A549 treated with ZK216348 at 1 μM for 4 hours (cell line): ENCODE data around the gene IL17REL. TPM values are rescaled to one million over a fixed set of nuclear protein-coding genes. Genes with fewer than 3 reads are reported as not detected.

Source experiments
- total RNA-seq: library from RNA; stranded (reverse); fragments of 200-300 nt; extraction: Qiagen RNA extraction; gene quantifications from 5 replicates; pipeline ENCODE4 v1.2.3, GENCODE V29; 2022; ENCODE audit warnings: low read depth

The IL17REL gene
- total RNA-seq = 0.06 TPM in 1 of 5 replicates, not detected in the others

DNA sequence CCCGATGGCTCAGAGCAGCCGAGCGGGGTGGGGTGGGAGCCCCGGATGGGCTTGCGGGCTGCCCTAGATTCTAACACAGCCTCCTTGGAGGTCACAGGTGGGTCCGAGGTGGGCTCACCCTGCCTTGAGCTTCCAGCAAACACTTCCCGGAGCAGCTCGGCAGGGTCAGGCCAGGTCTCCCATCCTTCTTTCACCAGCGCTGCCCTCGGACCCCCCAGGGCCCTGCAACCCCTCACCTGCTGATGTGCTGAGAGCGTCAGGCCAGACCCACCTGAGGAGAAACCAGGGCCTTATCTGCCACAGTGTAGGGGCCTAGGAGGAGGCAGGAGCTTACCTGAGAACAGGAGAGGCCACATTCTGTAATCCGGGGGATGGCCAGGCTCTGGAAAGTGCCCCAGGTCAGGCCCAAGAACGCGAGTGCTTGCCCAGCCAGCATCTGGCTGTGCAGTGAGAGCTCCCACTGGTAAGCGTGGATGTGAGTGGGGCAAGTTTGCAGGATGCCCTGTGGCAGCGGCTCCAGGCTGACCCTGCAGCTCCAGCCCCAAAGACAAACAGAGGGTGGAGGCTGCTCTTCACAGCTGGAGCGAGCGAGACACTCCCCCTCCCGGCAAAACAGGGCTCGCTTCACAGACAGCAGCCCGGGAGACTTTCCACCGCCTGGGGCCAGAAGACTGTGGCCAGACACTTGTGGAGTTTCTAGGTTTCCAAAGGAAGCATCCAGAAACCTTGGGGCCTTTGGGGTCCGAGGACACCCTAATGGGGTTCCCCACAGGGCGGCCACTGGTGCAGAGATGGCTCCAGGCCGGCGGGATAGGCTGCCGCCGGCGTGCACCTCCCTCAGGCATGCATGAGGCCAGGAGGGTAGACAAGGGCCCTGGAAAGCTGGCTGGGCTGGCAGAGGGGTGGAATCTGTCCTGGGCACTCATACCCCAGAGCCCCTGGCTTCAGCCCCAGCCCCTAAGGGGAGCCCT is at the start of gene IL17REL:
Gene IL17REL, minus strand, starts transcription at position 555 of the 971 bp plus-strand sequence. Its CDS starts 119 bp downstream, at position 436.

DNA sequence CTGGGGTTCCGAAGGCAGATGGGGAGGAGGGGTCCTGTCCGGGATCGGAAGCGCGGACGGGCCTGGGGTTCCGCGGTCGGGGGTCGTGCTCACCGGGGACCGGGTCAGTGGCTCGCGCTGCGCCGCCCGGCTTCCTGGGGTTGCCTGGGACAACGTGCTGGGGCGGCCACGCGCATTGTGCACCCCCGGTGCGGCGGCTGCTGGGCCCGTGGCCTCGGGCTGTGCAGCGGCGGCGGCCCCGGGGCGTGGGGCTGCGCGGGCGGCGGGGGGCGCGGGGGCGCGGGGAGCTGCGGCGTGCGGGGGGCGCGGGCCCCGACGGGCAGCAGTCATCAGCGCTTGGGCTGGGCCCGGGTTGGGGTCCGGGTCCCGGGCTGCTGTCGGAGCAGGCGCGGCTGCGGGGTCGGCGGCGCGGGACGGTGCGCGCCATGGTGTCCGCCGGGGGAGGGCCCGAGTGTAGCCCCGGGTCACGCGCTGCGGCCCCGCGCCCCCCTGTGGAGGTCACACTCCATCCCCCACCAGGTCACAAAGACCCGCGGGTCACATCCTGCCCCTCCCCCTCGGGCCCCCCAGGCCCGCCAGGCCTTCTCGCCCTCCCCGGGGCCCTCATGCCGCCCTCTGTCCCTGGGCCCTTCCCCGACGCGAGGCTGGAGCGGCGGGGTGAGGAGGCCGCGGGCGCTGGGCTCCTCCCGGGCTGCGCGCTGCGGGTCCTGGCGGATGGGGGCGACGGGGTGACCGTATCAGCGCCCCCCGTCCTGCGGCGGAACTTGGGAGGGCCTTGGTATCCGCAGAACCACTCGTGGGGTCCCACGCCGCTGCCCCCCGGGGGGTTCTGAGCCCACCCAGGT is 45.7 kb upstream of the IL17REL start, which contains the start of gene TTLL8:
Gene TTLL8, minus strand, starts transcription at position 238 of the 845 bp plus-strand sequence.

GRCh38 chr22:49960159-49961004 is 52.2 kb downstream of the IL17REL start, which contains the start of gene PIM3:
PIM3 (plus strand) TSS chr22:49960772; CDS start chr22:49960948, 176 bp downstream.

Other genes starting within 250 kb of the IL17REL start
- gene BRD1, start 184.9 kb downstream of the IL17REL start, total RNA-seq = 11.0 to 17.5 TPM (median 15.1 TPM) in 5 replicates
- 7.9 to 12.7 TPM (median 11.9 TPM) in 5 replicates for gene ZBED4, start 158.9 kb downstream of the IL17REL start, total RNA-seq
- 5.1 to 13.8 TPM (median 11.0 TPM) in 5 replicates for gene ALG12, start 94.3 kb downstream of the IL17REL start, total RNA-seq
- gene CRELD2, start 94.1 kb downstream of the IL17REL start, total RNA-seq = 15.3 to 31.4 TPM (median 28.1 TPM) in 5 replicates
- 23.0 to 64.0 TPM (median 52.7 TPM) in 5 replicates for gene PIM3, start 52.0 kb downstream of the IL17REL start, total RNA-seq
- not detected in 5 replicates for gene TTLL8, start 45.5 kb upstream of the IL17REL start, total RNA-seq
- gene MLC1, start 72.7 kb upstream of the IL17REL start, total RNA-seq = 0.04 to 0.08 TPM in 2 of 5 replicates, not detected in the others
- not detected in 5 replicates for gene MOV10L1, start 77.2 kb upstream of the IL17REL start, total RNA-seq
- gene PANX2, start 158.0 kb upstream of the IL17REL start, total RNA-seq = 3.7 to 7.7 TPM (median 7.1 TPM) in 5 replicates
- gene TRABD, start 173.1 kb upstream of the IL17REL start, total RNA-seq = 17.4 to 41.6 TPM (median 34.7 TPM) in 5 replicates
- 9.5 to 23.6 TPM (median 18.4 TPM) in 5 replicates for gene SELENOO, start 188.2 kb upstream of the IL17REL start, total RNA-seq
- gene TUBGCP6, start 232.3 kb upstream of the IL17REL start, total RNA-seq = 4.5 to 13.6 TPM (median 11.5 TPM) in 5 replicates
- gene HDAC10, start 238.5 kb upstream of the IL17REL start, total RNA-seq = 5.7 to 14.6 TPM (median 10.7 TPM) in 5 replicates
- 17.0 to 30.2 TPM (median 24.5 TPM) in 5 replicates for gene MAPK12, start 248.9 kb upstream of the IL17REL start, total RNA-seq